Endothelial cell of umbilical vein (primary cell): Measurements from ENCODE around the gene SLC17A2. TPM values are rescaled to one million over a fixed set of nuclear protein-coding genes. Genes with fewer than 3 reads are reported as not detected.

ENCODE experiments used
- BruUV-seq: library from RNA; stranded (reverse); fragments of 400-500 nt; replicated peaks from 2 replicates; lab custom pipeline; 2021; lab: Mats Ljungman, UMichigan
- CTCF ChIA-PET: fragments of 300-600, 350-600 bp; sonication (Branson Sonifier 250); formaldehyde crosslinking; loops from one replicate; lab custom pipeline; 2021; ENCODE audit warnings: antibody characterized with exemption, inconsistent platforms; lab: Charles Lee
- POLR2A ChIA-PET: fragments of 300-600, 350-600 bp; sonication (Branson Sonifier 250); formaldehyde crosslinking; loops from one replicate; lab custom pipeline; 2021; ENCODE audit warnings: antibody characterized with exemption, inconsistent platforms; lab: Charles Lee
- DNase-seq: peaks from one replicate; pipeline ENCODE4 v3.0.0-alpha.2; 2011; ENCODE audit warnings: low read depth, low spot score
- FAIRE-seq: peaks from 2 replicates; lab custom pipeline; 2011; peaks lifted over from hg19 to GRCh38; lab: Jason Lieb, UNC
- H2AFZ ChIP-seq: 2 replicates; pipeline ENCODE4 v1.6.0; 2012; ENCODE audit warnings: low read depth, low read length, control low read depth, inconsistent platforms
- H3K27ac ChIP-seq: 2 replicates; pipeline ENCODE4 v1.5.1; 2011; ENCODE audit warnings: low read depth, mild to moderate bottlenecking, control low read depth, low read length, moderate library complexity; ENCODE audit not compliant: insufficient read depth
- H3K27me3 ChIP-seq, 2 experiments: 2 replicates each; pipeline versions ENCODE4 v1.6.0 to v1.6.1; 2011; ENCODE audit warnings: low read length in 2 of 2, mixed read lengths in 1 of 2; ENCODE audit not compliant: control insufficient read depth in 2 of 2, insufficient read depth in 2 of 2
- H3K36me3 ChIP-seq, 2 experiments: 2 replicates in 1 of 2; 3 replicates in 1 of 2; pipeline ENCODE4 v1.5.1; 2011; ENCODE audit warnings: low read length in 2 of 2, mild to moderate bottlenecking in 1 of 2, moderate library complexity in 1 of 2; ENCODE audit not compliant: control insufficient read depth in 2 of 2, insufficient read depth in 2 of 2; ENCODE audit errors: extremely low read depth in 1 of 2
- H3K4me1 ChIP-seq: 3 replicates; pipeline ENCODE4 v1.5.1; 2011; ENCODE audit warnings: mild to moderate bottlenecking, low read length; ENCODE audit not compliant: control insufficient read depth, insufficient read depth; ENCODE audit errors: extremely low read depth
- H3K4me2 ChIP-seq: 2 replicates; pipeline ENCODE4 v1.6.1; 2011; ENCODE audit warnings: low read length, control low read depth, mixed read lengths; ENCODE audit not compliant: insufficient read depth
- H3K4me3 ChIP-seq, 3 experiments: fragments of 200-600 bp in 1 of 3; sonication (generic), shearing (Covaris generic) in 1 of 3; replicated peaks in 1 of 3; 2 replicates each; pipeline ENCODE4 v1.5.1; 2011 to 2016; ENCODE audit warnings: control low read depth in 3 of 3, low read length in 3 of 3, mild to moderate bottlenecking in 2 of 3, inconsistent platforms in 1 of 3, low read depth in 1 of 3, moderate library complexity in 1 of 3; ENCODE audit not compliant: insufficient read depth in 1 of 3
- H3K79me2 ChIP-seq: 2 replicates; pipeline ENCODE4 v1.6.0; 2012; ENCODE audit warnings: low read length, inconsistent platforms; ENCODE audit not compliant: control insufficient read depth, insufficient read depth
- H3K9ac ChIP-seq: replicated peaks from 2 replicates; pipeline ENCODE3; 2011; ENCODE audit warnings: low read length, control low read depth; ENCODE audit not compliant: insufficient read depth; ENCODE audit errors: extremely low read depth
- H3K9me1 ChIP-seq: replicated peaks from 3 replicates; pipeline ENCODE4 v1.6.0; 2011; ENCODE audit warnings: mild to moderate bottlenecking, low read length; ENCODE audit not compliant: control insufficient read depth, insufficient read depth; ENCODE audit errors: extremely low read depth
- H3K9me3 ChIP-seq: replicated peaks from 2 replicates; pipeline ENCODE4 v1.5.1; 2012; ENCODE audit warnings: low read length, inconsistent platforms; ENCODE audit not compliant: control insufficient read depth, insufficient read depth
- H4K20me1 ChIP-seq: replicated peaks from 2 replicates; pipeline ENCODE3; 2011; ENCODE audit warnings: mild to moderate bottlenecking, low read length; ENCODE audit not compliant: control insufficient read depth, insufficient read depth; ENCODE audit errors: extremely low read depth
- EZH2 ChIP-seq: IDR thresholded peaks from 2 replicates; pipeline ENCODE4 v1.6.1; 2012; ENCODE audit warnings: borderline replicate concordance, low read depth, mild to moderate bottlenecking, moderate library complexity, low read length, inconsistent platforms; ENCODE audit not compliant: severe bottlenecking
- FOS ChIP-seq: IDR thresholded peaks from 2 replicates; pipeline ENCODE4 v1.6.1; 2011; ENCODE audit warnings: mild to moderate bottlenecking, low read length, moderate library complexity, borderline replicate concordance; ENCODE audit not compliant: insufficient read depth
- GATA2 ChIP-seq: IDR thresholded peaks from 2 replicates; pipeline ENCODE4 v1.7.0; 2011; ENCODE audit warnings: low read depth, mild to moderate bottlenecking, moderate library complexity, mixed read lengths, low read length; ENCODE audit not compliant: insufficient read length, insufficient read depth
- JUN ChIP-seq: IDR thresholded peaks from 2 replicates; pipeline ENCODE4 v1.6.1; 2011; ENCODE audit warnings: borderline replicate concordance, low read depth; ENCODE audit not compliant: insufficient read length, insufficient read depth
- MYC ChIP-seq: IDR thresholded peaks from one replicate; pipeline ENCODE4 v1.6.1; 2011; ENCODE audit warnings: mild to moderate bottlenecking, low read depth, low read length
- POLR2A ChIP-seq: IDR thresholded peaks from 2 replicates; pipeline ENCODE4 v1.6.1; 2012; ENCODE audit warnings: low read depth, mild to moderate bottlenecking, control low read depth, low read length
- POLR2AphosphoS5 ChIP-seq: IDR thresholded peaks from 2 replicates; pipeline ENCODE4 v1.6.1; 2012; ENCODE audit warnings: low read depth, mild to moderate bottlenecking, control low read depth, low read length, moderate library complexity; ENCODE audit not compliant: insufficient read depth
- dilution Hi-C: fragments of 300-500 bp; cut with MboI; formaldehyde crosslinking; loops from one replicate; pipeline ENCODE4 v1.15.0; 2019; ENCODE audit warnings: low sequenced_read_pairs; ENCODE audit not compliant: extremely low pct_ligation_motif_present
- intact Hi-C: fragments of 100-400 bp; cut with micrococcal nuclease; formaldehyde crosslinking; loops from one replicate; pipeline ENCODE4 v1.10.0; 2022
- polyA plus RNA-seq, 4 experiments: library from polyadenylated mRNA; depleted of rRNA in 3 of 4; stranded (reverse) in 3 of 4; unstranded in 1 of 4; fragments of >200 nt; gene quantifications; 2 replicates each; pipeline versions ENCODE4 v1.2.1 to v1.2.3, GENCODE V29; 2011 to 2012; ENCODE audit warnings: missing spikeins in 1 of 4
- total RNA-seq: library from RNA; stranded (reverse); gene quantifications from 2 replicates; pipeline ENCODE4 v1.2.3, GENCODE V29; 2021
- TF ChIP-seq, protein P1 (sequence below): IDR thresholded peaks from 2 replicates; pipeline ENCODE4 v1.6.1; 2011; ENCODE audit not compliant: insufficient read depth, insufficient read length
- TF ChIP-seq, protein P2 (sequence below), 2 donors: IDR thresholded peaks; 1 replicate in 1 of 2; 2 replicates in 1 of 2; pipeline ENCODE4 v1.5.1; 2011; ENCODE audit warnings: low read length in 2 of 2, mild to moderate bottlenecking in 2 of 2, moderate library complexity in 2 of 2, control low read depth in 1 of 2, inconsistent platforms in 1 of 2, low read depth in 1 of 2; ENCODE audit not compliant: insufficient read depth in 1 of 2; ENCODE audit errors: extremely low read depth in 1 of 2

The SLC17A2 gene
- total and polyA plus RNA-seq, 2 donors (not counting 3 experiments of a cell fraction or from before 2014, with no cell fraction given) = not detected

DNA sequence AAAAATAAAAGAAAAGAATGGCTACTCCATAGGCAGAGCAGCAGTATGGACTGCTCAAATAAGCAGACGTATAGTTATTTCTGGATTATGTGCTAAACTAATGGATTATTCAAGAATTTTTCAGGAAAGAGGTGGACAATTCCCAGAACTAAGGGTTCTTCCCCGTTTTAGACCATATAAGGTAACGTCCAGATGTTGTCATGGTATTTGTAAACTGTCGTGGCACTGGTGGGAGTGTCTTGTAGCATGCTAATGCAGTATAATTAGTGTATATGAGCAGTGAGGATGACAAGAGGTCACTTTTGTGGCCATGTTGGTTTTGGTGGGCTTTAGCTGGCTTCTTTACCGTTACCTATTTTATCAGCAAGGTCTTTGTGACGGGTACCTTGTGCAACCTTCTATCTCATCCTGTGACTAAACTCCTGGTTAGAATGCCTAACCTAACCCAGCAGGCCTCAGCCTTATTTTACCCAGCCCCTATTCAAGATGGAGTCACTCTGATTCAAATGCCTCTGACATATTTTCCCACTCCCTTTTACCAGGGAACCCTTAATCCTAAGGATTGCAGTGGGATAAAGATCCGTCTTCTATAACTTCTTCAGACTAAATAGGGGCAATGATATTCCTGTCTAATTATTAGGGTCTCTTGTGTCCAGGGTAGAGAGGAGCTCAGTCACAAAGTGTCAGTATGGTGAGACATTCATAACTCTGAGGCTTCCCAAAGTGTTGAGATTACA is 21.0 kb upstream of the SLC17A2 start:
- Histone ChIP-seq H3K4me3 (no peak overlapping the region), H3K9me1 (no peaks in the 10 kb centered on the region), H3K4me1 (no peaks in the 10 kb centered on the region), H3K9ac (no peak overlapping the region), H3K27me3 (peaks cover 2 to 5% of the 10 kb centered on the region in 2 experiments), H3K79me2 (no peaks in the 10 kb centered on the region), H3K4me2 (no peak overlapping the region), H2AFZ (no peak overlapping the region), H3K9me3 (no peaks in the 10 kb centered on the region), H3K36me3 (no peaks in the 10 kb centered on the region), H4K20me1 (no peaks in the 10 kb centered on the region), H3K27ac (no peak overlapping the region)
- intact Hi-C loops (no loop called here), dilution Hi-C loops (no loop called here)
- TF ChIP-seq POLR2AphosphoS5 (no peak), GATA2 (no peak), JUN (no peak), POLR2A (no peak), FOS (no peak), EZH2 (no peak), MYC (no peak)
- TF ChIP-seq, protein P1, sequence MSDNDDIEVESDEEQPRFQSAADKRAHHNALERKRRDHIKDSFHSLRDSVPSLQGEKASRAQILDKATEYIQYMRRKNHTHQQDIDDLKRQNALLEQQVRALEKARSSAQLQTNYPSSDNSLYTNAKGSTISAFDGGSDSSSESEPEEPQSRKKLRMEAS = no peak
- TF ChIP-seq, protein P2, sequence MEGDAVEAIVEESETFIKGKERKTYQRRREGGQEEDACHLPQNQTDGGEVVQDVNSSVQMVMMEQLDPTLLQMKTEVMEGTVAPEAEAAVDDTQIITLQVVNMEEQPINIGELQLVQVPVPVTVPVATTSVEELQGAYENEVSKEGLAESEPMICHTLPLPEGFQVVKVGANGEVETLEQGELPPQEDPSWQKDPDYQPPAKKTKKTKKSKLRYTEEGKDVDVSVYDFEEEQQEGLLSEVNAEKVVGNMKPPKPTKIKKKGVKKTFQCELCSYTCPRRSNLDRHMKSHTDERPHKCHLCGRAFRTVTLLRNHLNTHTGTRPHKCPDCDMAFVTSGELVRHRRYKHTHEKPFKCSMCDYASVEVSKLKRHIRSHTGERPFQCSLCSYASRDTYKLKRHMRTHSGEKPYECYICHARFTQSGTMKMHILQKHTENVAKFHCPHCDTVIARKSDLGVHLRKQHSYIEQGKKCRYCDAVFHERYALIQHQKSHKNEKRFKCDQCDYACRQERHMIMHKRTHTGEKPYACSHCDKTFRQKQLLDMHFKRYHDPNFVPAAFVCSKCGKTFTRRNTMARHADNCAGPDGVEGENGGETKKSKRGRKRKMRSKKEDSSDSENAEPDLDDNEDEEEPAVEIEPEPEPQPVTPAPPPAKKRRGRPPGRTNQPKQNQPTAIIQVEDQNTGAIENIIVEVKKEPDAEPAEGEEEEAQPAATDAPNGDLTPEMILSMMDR (IDR thresholded peaks at IDR 0.05; ENCODE audit: extremely low read depth in 1 of 2, insufficient read depth in 1 of 2, low read depth in 1 of 2, low read length in 2 of 2) = no peak
- no TSS peak for BruUV-seq
- no peak for FAIRE-seq
- DNase-seq = no peak
- ChIA-PET POLR2A (no interaction called here), CTCF (no interaction called here)
